Measurements from ENCODE around the gene SAXO1.

- TF ChIP-seq CTCF (conservative IDR thresholded peaks at IDR 0.05 in 1 of 2, IDR thresholded peaks at IDR 0.05 in 1 of 2; ENCODE audit: extremely low read depth in 1 of 2, insufficient read depth in 1 of 2, low read depth in 1 of 2, low read length in 2 of 2) (no peak), EZH2 (IDR thresholded peaks at IDR 0.05; ENCODE audit: borderline replicate concordance, low read length) (no peak)
Measured at GRCh38 chr9:18996211-18996610, 36.8 kb downstream of the SAXO1 start.
